ENCODE results near the gene BRPF1. TPM values are rescaled to one million over a fixed set of nuclear protein-coding genes. Genes with fewer than 3 reads are reported as not detected.

BRPF1 gene, protein sequence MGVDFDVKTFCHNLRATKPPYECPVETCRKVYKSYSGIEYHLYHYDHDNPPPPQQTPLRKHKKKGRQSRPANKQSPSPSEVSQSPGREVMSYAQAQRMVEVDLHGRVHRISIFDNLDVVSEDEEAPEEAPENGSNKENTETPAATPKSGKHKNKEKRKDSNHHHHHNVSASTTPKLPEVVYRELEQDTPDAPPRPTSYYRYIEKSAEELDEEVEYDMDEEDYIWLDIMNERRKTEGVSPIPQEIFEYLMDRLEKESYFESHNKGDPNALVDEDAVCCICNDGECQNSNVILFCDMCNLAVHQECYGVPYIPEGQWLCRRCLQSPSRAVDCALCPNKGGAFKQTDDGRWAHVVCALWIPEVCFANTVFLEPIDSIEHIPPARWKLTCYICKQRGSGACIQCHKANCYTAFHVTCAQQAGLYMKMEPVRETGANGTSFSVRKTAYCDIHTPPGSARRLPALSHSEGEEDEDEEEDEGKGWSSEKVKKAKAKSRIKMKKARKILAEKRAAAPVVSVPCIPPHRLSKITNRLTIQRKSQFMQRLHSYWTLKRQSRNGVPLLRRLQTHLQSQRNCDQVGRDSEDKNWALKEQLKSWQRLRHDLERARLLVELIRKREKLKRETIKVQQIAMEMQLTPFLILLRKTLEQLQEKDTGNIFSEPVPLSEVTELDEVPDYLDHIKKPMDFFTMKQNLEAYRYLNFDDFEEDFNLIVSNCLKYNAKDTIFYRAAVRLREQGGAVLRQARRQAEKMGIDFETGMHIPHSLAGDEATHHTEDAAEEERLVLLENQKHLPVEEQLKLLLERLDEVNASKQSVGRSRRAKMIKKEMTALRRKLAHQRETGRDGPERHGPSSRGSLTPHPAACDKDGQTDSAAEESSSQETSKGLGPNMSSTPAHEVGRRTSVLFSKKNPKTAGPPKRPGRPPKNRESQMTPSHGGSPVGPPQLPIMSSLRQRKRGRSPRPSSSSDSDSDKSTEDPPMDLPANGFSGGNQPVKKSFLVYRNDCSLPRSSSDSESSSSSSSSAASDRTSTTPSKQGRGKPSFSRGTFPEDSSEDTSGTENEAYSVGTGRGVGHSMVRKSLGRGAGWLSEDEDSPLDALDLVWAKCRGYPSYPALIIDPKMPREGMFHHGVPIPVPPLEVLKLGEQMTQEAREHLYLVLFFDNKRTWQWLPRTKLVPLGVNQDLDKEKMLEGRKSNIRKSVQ (N-terminal part only)
- total RNA-seq (2014; rRNA removed; shearing (Covaris generic)): 12.2 and 18.5 TPM in 2 replicates

DNA sequence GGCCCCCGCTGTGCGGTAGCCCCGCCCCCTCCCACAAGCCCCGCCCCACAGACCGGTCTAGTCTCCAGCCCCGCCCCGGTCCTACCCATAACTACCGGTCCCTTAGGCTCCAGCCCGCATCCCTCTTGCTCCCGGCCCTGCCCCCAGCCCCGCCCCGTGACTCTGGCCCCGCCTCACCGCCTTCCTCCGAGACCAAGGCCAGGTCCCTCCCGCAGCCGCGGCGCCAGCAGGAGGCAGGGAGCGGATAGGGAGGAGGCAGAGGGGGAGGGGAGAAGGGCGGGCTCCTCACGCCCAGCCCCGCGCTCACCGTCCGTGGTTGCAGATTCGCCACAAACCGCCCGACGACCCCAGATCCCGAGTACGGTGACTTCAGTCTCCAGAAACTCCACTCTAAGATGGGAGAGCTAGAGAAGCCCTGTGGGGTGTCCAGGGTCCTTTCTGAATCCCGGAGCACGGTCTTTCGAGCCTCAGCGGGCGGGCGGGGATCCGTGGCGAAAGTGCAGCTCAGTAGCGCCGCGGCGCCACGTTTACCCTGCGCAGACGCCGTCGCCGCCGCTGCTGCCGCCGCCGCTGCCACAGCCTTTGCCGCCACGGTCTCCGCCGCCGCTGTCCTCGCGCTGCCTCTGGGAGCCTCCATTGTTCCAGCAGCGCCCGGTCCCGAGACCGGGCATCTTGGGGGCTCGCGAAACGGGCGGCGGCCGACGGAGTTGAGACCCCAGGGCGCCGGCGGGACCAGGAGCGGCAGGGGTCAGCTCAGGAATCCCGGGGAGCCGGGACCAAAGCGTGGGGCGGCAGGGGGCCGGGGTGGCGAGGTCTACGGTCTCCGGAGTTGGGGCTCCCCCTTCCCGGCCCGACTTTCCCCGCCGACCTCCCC lies at the start of gene BRPF1:
BRPF1 (plus strand) TSS at position 530 of the 874 bp plus-strand sequence. CDS start 2,406 bp downstream, outside the sequence.
- H3K4me3 ChIP-seq: peak within 1 kb of the TSS; percentile 95
- peak within 1 kb of the TSS; percentile 100 for H3K27ac ChIP-seq
- peak; percentile 95 to 99 for DNase-seq (ENCODE audit: low read depth in 1 of 2, low spot score in 2 of 2)
- H3K9me3 ChIP-seq (replicated peaks): 0 out of 2 replicates have a peak, but pooled peaks cover 3% of the 10 kb centered on the region
- peaks cover 14% of the 10 kb centered on the region for H3K4me1 ChIP-seq (replicated peaks)
- no peaks in the 10 kb centered on the region for H3K27me3 ChIP-seq (replicated peaks)
- peaks cover 45% of the 10 kb centered on the region for H3K36me3 ChIP-seq

DNA sequence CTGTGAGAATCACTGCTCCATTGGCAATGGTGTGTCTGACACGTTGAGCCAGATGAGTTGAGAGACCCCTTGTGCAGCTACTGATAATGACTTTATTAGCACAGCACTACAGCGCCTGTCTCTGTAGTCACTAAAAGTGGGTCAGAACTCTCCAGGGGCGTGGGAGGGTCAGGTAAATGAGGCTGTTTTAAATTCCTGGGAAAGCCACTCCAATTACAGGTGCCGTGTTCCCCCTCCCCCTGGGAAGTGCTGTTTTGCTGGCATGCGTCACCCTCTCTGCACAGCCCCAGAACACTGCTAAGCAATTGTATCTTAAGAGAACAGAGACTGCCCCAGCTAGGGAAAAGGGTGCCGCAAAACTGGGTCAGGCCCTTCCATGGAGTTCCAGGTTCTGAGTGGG lies 49.4 kb upstream of the BRPF1 start:
- Histone ChIP-seq H3K9me3 (replicated peaks) (no peaks in the 10 kb centered on the region), H3K27me3 (replicated peaks) (no peaks in the 10 kb centered on the region), H3K36me3 (peaks cover 50% of the 10 kb centered on the region), H3K4me3 (no peak overlapping the region), H3K4me1 (replicated peaks) (peaks cover under 1% of the 10 kb centered on the region), H3K27ac (no peak overlapping the region)
- DNase-seq (ENCODE audit: low read depth in 1 of 2, low spot score in 2 of 2): no peak

DNA sequence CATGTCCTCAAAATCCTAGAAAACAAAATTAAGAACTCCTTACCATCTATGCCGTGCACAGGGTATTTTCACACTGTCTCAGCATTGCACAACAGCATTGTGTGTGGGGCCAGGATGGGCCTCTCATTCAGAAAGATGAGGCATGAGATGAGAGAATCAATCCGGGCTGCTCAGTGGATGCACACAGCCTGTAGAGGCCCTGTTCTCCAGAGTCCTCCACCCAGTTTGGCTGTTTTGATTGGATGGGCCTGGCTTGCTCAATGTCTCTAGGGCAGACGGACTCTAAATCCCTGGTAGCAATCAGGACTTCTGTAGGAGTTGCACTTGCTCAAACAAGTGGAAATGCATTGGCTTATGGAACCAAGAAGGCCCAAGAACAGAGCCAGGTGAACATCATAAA lies 48.1 kb upstream of the BRPF1 start:
- Histone ChIP-seq H3K4me1 (replicated peaks) (no peaks in the 10 kb centered on the region), H3K9me3 (replicated peaks) (no peaks in the 10 kb centered on the region), H3K27ac (no peak overlapping the region), H3K4me3 (no peak overlapping the region), H3K27me3 (replicated peaks) (no peaks in the 10 kb centered on the region), H3K36me3 (peaks cover 41% of the 10 kb centered on the region)
- no peak for DNase-seq (ENCODE audit: low read depth in 1 of 2, low spot score in 2 of 2)

DNA sequence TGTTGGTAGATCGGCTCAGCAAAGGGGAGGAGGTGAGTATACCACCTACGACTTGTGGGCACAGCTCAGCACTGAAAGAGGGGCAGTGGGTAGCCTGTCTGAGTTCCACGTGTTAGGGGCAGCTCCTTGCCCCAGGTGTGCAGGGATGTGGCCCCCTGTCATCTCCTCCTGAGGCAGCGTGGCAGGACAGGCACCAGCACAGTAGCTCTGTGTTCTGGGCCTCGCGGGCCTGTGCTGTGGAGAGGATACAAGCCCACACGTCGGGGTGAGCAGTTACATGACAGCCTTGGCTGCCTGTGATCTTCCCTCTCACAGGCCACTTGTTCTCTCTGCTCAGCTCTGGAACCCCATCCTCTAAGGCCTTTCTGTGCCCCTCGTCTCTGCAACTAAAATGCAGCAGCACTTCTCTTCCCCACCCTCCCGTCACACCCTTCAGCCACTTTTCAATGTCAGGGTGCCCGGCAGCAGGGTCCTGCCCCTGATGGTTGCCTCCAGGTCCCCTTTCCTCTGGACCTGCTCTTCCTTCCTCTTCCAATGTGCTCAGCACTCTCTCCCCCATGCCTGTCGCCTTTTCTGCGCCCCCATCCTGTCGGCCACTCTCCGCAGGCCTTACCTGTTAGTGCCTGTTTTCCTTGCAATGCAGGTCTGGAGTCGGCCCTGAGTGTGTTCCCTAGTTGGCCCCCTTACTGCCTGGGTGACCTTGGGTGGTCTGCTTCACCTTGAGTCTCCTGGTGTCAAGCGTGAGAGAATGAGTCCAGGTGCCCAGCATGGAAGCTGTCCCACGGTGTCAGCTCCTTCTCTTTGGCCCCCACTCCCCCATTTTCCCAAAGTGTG lies 46.1 kb upstream of the BRPF1 start:
- no peak overlapping the region for H3K4me3 ChIP-seq
- H3K27me3 ChIP-seq (replicated peaks): no peaks in the 10 kb centered on the region
- no peak overlapping the region for H3K27ac ChIP-seq
- no peaks in the 10 kb centered on the region for H3K4me1 ChIP-seq (replicated peaks)
- DNase-seq (ENCODE audit: low read depth in 1 of 2, low spot score in 2 of 2): no peak
- H3K36me3 ChIP-seq: peaks cover 34% of the 10 kb centered on the region
- no peaks in the 10 kb centered on the region for H3K9me3 ChIP-seq (replicated peaks)

DNA sequence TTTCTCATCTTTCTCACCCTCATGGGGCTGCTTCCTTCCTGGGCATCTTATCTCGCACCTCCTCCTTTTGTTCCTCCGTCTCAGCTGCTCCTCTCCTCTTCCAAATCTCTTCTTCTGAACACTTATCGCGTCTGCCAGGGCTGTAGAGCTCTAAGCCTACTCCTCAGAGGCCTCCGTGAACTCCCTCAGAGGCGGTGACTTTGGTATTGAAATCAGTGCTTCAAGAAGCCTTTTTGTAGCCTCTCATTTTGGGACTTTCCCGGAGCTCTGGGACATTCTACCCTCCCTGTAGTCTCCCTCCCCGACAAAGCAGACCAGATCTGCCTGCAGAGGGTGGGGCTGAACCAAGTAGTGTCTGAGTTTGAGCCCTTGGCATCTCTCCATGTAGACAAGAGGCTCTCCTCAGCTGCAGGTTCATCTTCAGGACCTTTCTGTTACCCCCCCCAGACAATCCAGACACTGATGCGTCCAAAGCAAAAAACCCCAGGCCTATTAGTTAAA lies 45.4 kb upstream of the BRPF1 start:
- Histone ChIP-seq H3K27ac (no peak overlapping the region), H3K9me3 (replicated peaks) (no peaks in the 10 kb centered on the region), H3K27me3 (replicated peaks) (no peaks in the 10 kb centered on the region), H3K36me3 (peaks cover 32% of the 10 kb centered on the region), H3K4me3 (no peak overlapping the region), H3K4me1 (replicated peaks) (no peaks in the 10 kb centered on the region)
- no peak for DNase-seq (ENCODE audit: low read depth in 1 of 2, low spot score in 2 of 2)

DNA sequence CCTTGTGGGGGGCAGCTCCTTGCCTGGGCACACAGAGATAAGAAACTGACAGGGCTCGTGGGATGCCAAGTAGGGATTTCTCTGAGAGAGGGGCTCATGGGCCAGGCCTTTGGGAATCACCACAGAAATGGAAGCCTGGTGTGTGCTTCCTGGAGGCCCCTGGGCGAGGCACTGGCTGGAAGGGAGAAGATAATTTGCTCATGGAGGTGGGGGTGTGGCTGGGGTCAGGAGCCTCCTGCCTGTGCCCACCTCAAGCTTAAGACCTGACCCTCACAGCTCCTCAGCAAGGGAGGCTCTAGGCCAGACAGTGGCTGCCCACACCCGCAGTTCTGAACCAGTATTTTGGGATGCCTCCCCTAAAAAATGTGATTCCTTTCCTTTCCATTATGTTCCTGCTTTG lies 44.8 kb upstream of the BRPF1 start:
- H3K36me3 ChIP-seq: peaks cover 28% of the 10 kb centered on the region
- DNase-seq (ENCODE audit: low read depth in 1 of 2, low spot score in 2 of 2): no peak
- H3K4me1 ChIP-seq (replicated peaks): no peaks in the 10 kb centered on the region

DNA sequence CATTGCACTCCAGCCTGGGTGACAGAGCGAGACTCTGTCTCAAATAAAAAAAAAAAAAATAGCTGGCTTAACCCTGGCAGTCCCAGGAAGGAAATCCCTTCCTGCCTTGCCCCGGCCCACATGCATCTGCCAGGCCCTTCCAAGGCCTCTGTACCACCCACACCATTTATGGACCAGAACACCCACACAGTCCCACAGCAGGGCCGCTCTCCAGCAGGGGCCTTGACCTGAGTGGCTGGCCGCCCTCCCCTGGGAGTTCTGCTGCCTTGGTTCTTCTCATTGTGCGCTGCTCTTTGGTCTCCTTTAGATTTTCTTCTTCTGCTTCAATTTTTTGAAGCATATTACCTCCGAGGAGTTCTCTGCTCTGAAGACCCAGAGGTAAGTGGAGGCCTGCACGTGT lies 44.0 kb upstream of the BRPF1 start:
- Histone ChIP-seq H3K27me3 (replicated peaks) (no peaks in the 10 kb centered on the region), H3K36me3 (peaks cover 25% of the 10 kb centered on the region), H3K9me3 (replicated peaks) (no peaks in the 10 kb centered on the region), H3K4me3 (no peak overlapping the region), H3K27ac (no peak overlapping the region), H3K4me1 (replicated peaks) (no peaks in the 10 kb centered on the region)
- DNase-seq (ENCODE audit: low read depth in 1 of 2, low spot score in 2 of 2): no peak

More for the DNA sequence above, 44.8 kb upstream of the BRPF1 start:
- H3K27ac ChIP-seq: no peak overlapping the region
- no peak overlapping the region for H3K4me3 ChIP-seq
- H3K27me3 ChIP-seq (replicated peaks): no peaks in the 10 kb centered on the region
- H3K9me3 ChIP-seq (replicated peaks): no peaks in the 10 kb centered on the region

DNA sequence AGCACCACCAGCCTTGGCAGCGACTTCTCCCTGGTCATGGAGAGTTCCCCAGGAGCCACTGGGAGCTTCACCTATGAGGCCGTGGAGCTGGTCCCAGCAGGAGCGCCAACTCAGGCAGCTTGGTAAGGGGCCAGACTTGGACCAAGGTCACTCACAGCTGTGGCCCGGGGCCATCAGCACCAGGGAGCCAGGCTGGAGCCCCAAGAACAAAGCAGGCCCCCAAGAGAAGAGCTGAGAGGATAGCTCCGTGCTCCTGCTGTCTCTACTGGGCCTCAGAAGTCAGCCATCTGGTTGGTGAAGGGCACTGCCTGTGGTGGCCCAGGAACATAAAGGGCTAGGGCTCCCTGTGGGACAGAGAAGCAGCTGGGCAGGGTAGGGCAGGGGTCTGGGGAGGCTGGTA lies 42.6 kb upstream of the BRPF1 start:
- no peaks in the 10 kb centered on the region for H3K9me3 ChIP-seq (replicated peaks)
- H3K36me3 ChIP-seq: peaks cover 32% of the 10 kb centered on the region
- no peaks in the 10 kb centered on the region for H3K4me1 ChIP-seq (replicated peaks)
- no peak overlapping the region for H3K27ac ChIP-seq
- H3K27me3 ChIP-seq (replicated peaks): no peaks in the 10 kb centered on the region
- no peak overlapping the region for H3K4me3 ChIP-seq
- DNase-seq (ENCODE audit: low read depth in 1 of 2, low spot score in 2 of 2): no peak

DNA sequence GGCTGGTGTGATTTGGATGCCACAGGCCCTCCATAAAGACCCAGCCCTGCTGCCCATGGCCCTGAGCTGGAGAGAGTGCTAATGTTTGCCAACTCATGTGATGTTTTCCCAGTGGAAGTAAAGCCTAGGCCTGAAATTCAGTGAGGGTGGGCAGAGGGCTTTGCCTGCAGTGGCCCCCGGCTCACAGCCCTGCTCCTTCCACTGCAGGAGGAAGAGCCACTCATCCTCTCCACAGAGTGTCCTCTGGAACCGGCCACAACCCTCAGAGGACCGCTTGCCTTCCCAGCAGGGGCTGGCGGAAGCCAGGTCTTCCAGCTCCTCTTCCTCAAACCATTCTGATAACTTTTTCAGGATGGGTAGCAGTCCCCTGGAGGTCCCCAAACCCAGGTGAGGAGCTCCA lies 41.8 kb upstream of the BRPF1 start:
- Histone ChIP-seq H3K36me3 (peaks cover 29% of the 10 kb centered on the region), H3K4me3 (no peak overlapping the region), H3K9me3 (replicated peaks) (no peaks in the 10 kb centered on the region), H3K27ac (no peak overlapping the region), H3K4me1 (replicated peaks) (no peaks in the 10 kb centered on the region), H3K27me3 (replicated peaks) (no peaks in the 10 kb centered on the region)
- no peak for DNase-seq (ENCODE audit: low read depth in 1 of 2, low spot score in 2 of 2)

DNA sequence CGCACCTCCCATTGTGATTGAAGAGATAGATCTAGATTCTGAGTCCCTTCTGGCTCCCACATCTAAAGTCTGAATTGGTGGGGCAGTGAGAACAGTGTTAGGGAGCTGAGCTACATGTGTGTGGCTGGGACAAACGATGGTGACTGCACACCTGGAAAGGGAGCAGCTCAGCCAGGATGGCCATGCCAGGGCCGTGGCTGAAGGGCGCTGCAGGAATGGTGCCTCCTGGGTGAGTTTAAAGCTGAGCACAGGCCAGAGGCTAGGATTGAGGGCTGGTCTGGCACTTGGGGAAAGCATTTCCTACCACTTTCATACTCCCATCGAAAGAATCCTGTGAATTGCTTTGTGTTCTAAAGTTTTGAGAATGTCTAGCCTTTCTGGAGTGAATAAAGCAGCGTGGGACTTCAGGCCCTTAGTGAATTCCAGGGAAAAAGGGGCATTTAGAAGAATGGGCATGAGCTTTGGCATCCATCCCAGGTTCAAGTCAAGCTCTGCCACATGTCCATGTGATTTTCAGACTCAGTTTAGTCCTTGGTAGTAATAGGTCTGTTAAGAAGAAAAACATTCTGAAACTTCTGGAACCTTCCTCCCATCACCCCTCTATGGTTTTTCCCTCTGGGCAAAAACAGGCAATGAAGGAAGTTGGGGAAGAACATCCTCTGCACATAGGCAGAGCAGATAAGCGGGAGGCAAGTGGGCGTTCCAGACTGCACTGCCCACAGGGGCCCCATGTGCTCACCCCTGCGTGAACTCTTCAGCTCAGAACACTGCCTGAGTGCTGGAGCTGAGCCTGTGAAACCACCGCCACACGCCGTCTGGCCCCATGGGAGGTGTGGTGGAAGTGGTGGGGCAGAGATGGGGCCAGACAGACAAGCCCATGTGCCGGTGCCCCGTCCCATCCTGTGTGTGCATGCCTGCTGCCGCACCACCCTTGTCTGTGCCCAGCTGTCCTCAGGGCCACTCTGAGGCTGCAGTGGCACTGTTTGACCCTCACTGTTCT lies 40.8 kb upstream of the BRPF1 start:
- DNase-seq (ENCODE audit: low read depth in 1 of 2, low spot score in 2 of 2): no peak
- peaks cover 30% of the 10 kb centered on the region for H3K36me3 ChIP-seq
- H3K27me3 ChIP-seq (replicated peaks): no peaks in the 10 kb centered on the region
- no peak overlapping the region for H3K4me3 ChIP-seq
- H3K4me1 ChIP-seq (replicated peaks): no peaks in the 10 kb centered on the region
- no peaks in the 10 kb centered on the region for H3K9me3 ChIP-seq (replicated peaks)
- no peak overlapping the region for H3K27ac ChIP-seq

DNA sequence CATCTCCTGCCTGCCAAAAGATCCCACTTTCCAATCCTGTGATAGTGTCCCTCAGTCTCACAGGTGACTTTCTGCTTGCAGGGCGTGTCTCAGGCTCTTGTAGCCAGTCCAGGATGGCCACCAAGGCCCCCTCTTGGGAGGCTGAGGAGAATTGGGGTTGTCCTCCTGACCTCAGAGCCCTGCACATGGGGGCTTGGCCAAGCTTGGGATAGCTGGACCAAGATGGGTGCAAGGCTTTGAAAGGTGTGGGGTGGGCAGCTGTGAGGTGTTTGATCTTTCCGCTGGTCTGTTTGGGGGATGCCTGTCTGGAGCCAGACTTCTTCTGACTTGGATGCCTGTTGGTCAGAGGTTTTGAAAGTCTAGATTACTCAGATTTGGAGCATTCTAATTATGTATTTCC lies 39.9 kb upstream of the BRPF1 start:
- H3K36me3 ChIP-seq: peaks cover 30% of the 10 kb centered on the region
- no peak overlapping the region for H3K4me3 ChIP-seq
- no peaks in the 10 kb centered on the region for H3K27me3 ChIP-seq (replicated peaks)
- H3K9me3 ChIP-seq (replicated peaks): no peaks in the 10 kb centered on the region
- no peaks in the 10 kb centered on the region for H3K4me1 ChIP-seq (replicated peaks)
- H3K27ac ChIP-seq: no peak overlapping the region
- no peak for DNase-seq (ENCODE audit: low read depth in 1 of 2, low spot score in 2 of 2)

All from SJSA1 (cell line).